ENCODE results near the gene HGF.
"Not testable (repeated sequence)": the region's sequence is repeated elsewhere in the genome, so short reads cannot be mapped to it uniquely, and the experiment has no call there.

The HGF gene

GRCh38 chr7:81769891-81770727, at the start of gene HGF:
HGF (minus strand) TSS chr7:81770047; CDS start chr7:81769971, 76 bp downstream.
- DNase-seq (ENCODE audit: low spot score in 2 of 2) (no peak), ATAC-seq (replicated peaks; ENCODE audit: extremely low read depth, poor library complexity, severe bottlenecking) (no peak)
- Mint-ChIP-seq H3K27ac (ENCODE audit: low read depth) (no peak within 1 kb of the TSS), H3K27me3 (no peaks in the 10 kb centered on the region), H3K36me3 (ENCODE audit: insufficient read depth) (no peaks in the 10 kb centered on the region), H3K4me1 (no peaks in the 10 kb centered on the region), H3K9me3 (peaks cover 26% of the 10 kb centered on the region), H3K4me3 (peak within 1 kb of the TSS; percentile 48)

GRCh38 chr7:81816312-81816711, 46.5 kb upstream of the HGF start:
- Mint-ChIP-seq H3K9me3 (peaks cover 6% of the 10 kb centered on the region), H3K4me1 (no peaks in the 10 kb centered on the region), H3K27me3 (no peaks in the 10 kb centered on the region), H3K27ac (ENCODE audit: low read depth) (no peak overlapping the region), H3K4me3 (no peak overlapping the region), H3K36me3 (ENCODE audit: insufficient read depth) (no peaks in the 10 kb centered on the region)
- ATAC-seq (replicated peaks; ENCODE audit: extremely low read depth, poor library complexity, severe bottlenecking) (no peak), DNase-seq (ENCODE audit: low spot score in 2 of 2) (no peak)

GRCh38 chr7:81812866-81813476, 43.1 kb upstream of the HGF start:
- H3K36me3 Mint-ChIP-seq (ENCODE audit: insufficient read depth); H3K4me3 Mint-ChIP-seq; ATAC-seq (replicated peaks; ENCODE audit: extremely low read depth, poor library complexity, severe bottlenecking); H3K9me3 Mint-ChIP-seq; H3K27me3 Mint-ChIP-seq; DNase-seq (ENCODE audit: low spot score in 2 of 2); H3K4me1 Mint-ChIP-seq; H3K27ac Mint-ChIP-seq (ENCODE audit: low read depth): not testable (repeated sequence)

GRCh38 chr7:81811956-81812865, 42.4 kb upstream of the HGF start:
- Mint-ChIP-seq H3K27me3 (no peaks in the 10 kb centered on the region), H3K4me3 (no peak overlapping the region), H3K36me3 (ENCODE audit: insufficient read depth) (no peaks in the 10 kb centered on the region), H3K9me3 (peaks cover 6% of the 10 kb centered on the region), H3K4me1 (no peaks in the 10 kb centered on the region), H3K27ac (ENCODE audit: low read depth) (no peak overlapping the region)
- DNase-seq (ENCODE audit: low spot score in 2 of 2) (no peak), ATAC-seq (replicated peaks; ENCODE audit: extremely low read depth, poor library complexity, severe bottlenecking) (no peak)

- no peak for DNase-seq (ENCODE audit: low spot score in 2 of 2)
- peaks cover 9% of the 10 kb centered on the region for H3K9me3 Mint-ChIP-seq
- H3K36me3 Mint-ChIP-seq (ENCODE audit: insufficient read depth): no peaks in the 10 kb centered on the region
- H3K4me1 Mint-ChIP-seq: no peaks in the 10 kb centered on the region
- no peak for ATAC-seq (replicated peaks; ENCODE audit: extremely low read depth, poor library complexity, severe bottlenecking)
- no peak overlapping the region for H3K4me3 Mint-ChIP-seq
- no peak overlapping the region for H3K27ac Mint-ChIP-seq (ENCODE audit: low read depth)
- H3K27me3 Mint-ChIP-seq: no peaks in the 10 kb centered on the region
These were observed 40.8 kb upstream of the HGF start for GRCh38 chr7:81810476-81811155.

GRCh38 chr7:81808310-81808709, 38.5 kb upstream of the HGF start:
- H3K27me3 Mint-ChIP-seq; DNase-seq (ENCODE audit: low spot score in 2 of 2); H3K4me1 Mint-ChIP-seq; H3K4me3 Mint-ChIP-seq; H3K27ac Mint-ChIP-seq (ENCODE audit: low read depth); H3K36me3 Mint-ChIP-seq (ENCODE audit: insufficient read depth); ATAC-seq (replicated peaks; ENCODE audit: extremely low read depth, poor library complexity, severe bottlenecking): not testable (repeated sequence)
- peaks cover 15% of the 10 kb centered on the region for H3K9me3 Mint-ChIP-seq

GRCh38 chr7:81803267-81803666, 33.4 kb upstream of the HGF start:
- Mint-ChIP-seq H3K4me3 (no peak overlapping the region), H3K27me3 (no peaks in the 10 kb centered on the region), H3K9me3 (peaks cover 26% of the 10 kb centered on the region), H3K27ac (ENCODE audit: low read depth) (no peak overlapping the region), H3K4me1 (no peaks in the 10 kb centered on the region), H3K36me3 (ENCODE audit: insufficient read depth) (no peaks in the 10 kb centered on the region)
- DNase-seq (ENCODE audit: low spot score in 2 of 2) (no peak), ATAC-seq (replicated peaks; ENCODE audit: extremely low read depth, poor library complexity, severe bottlenecking) (no peak)

GRCh38 chr7:81802251-81802650, 32.4 kb upstream of the HGF start:
- no peak overlapping the region for H3K27ac Mint-ChIP-seq (ENCODE audit: low read depth)
- DNase-seq (ENCODE audit: low spot score in 2 of 2): no peak
- peaks cover 26% of the 10 kb centered on the region for H3K9me3 Mint-ChIP-seq

GRCh38 chr7:81801532-81801931, 31.7 kb upstream of the HGF start:
- DNase-seq (ENCODE audit: low spot score in 2 of 2): no peak
- H3K9me3 Mint-ChIP-seq: peaks cover 26% of the 10 kb centered on the region
- no peak overlapping the region for H3K27ac Mint-ChIP-seq (ENCODE audit: low read depth)
- no peaks in the 10 kb centered on the region for H3K36me3 Mint-ChIP-seq (ENCODE audit: insufficient read depth)
- H3K4me1 Mint-ChIP-seq: no peaks in the 10 kb centered on the region
- H3K4me3 Mint-ChIP-seq: no peak overlapping the region
- H3K27me3 Mint-ChIP-seq: no peaks in the 10 kb centered on the region
- no peak for ATAC-seq (replicated peaks; ENCODE audit: extremely low read depth, poor library complexity, severe bottlenecking)

More at GRCh38 chr7:81802251-81802650, 32.4 kb upstream of the HGF start:
- no peak for ATAC-seq (replicated peaks; ENCODE audit: extremely low read depth, poor library complexity, severe bottlenecking)
- H3K4me3 Mint-ChIP-seq: no peak overlapping the region
- no peaks in the 10 kb centered on the region for H3K4me1 Mint-ChIP-seq
- H3K27me3 Mint-ChIP-seq: no peaks in the 10 kb centered on the region
- H3K36me3 Mint-ChIP-seq (ENCODE audit: insufficient read depth): no peaks in the 10 kb centered on the region

- DNase-seq (ENCODE audit: low spot score in 2 of 2): no peak
- Mint-ChIP-seq H3K4me1 (no peaks in the 10 kb centered on the region), H3K9me3 (peaks cover 5% of the 10 kb centered on the region), H3K27me3 (no peaks in the 10 kb centered on the region), H3K27ac (ENCODE audit: low read depth) (no peak overlapping the region), H3K36me3 (ENCODE audit: insufficient read depth) (no peaks in the 10 kb centered on the region), H3K4me3 (no peak overlapping the region)
- ATAC-seq (replicated peaks; ENCODE audit: extremely low read depth, poor library complexity, severe bottlenecking): no peak
These were observed 22.0 kb upstream of the HGF start for GRCh38 chr7:81791568-81792518.

GRCh38 chr7:81790686-81791085, 20.8 kb upstream of the HGF start:
- Mint-ChIP-seq H3K9me3 (peaks cover 5% of the 10 kb centered on the region), H3K36me3 (ENCODE audit: insufficient read depth) (no peaks in the 10 kb centered on the region), H3K27me3 (no peaks in the 10 kb centered on the region), H3K27ac (ENCODE audit: low read depth) (no peak overlapping the region), H3K4me1 (no peaks in the 10 kb centered on the region), H3K4me3 (no peak overlapping the region)
- no peak for ATAC-seq (replicated peaks; ENCODE audit: extremely low read depth, poor library complexity, severe bottlenecking)
- DNase-seq (ENCODE audit: low spot score in 2 of 2): no peak

Measured in central memory CD8-positive, alpha-beta T cell (primary cell).